Coronary artery (tissue), 2 donors: ENCODE data around the gene ZNF169.
"Not testable (repeated sequence)": the region's sequence is repeated elsewhere in the genome, so short reads cannot be mapped to it uniquely, and the experiment has no call there.

Source experiments
- DNase-seq: peaks from one replicate; pipeline ENCODE4 v3.0.0-alpha.2; 2017; ENCODE audit warnings: low spot score
- H3K27ac ChIP-seq, 2 donors: fragments of 200-600 bp; sonication (generic); one replicate each; pipeline ENCODE4 v1.5.1; 2016 to 2019
- H3K4me3 ChIP-seq: fragments of 200-600 bp; sonication (generic); 2 replicates; pipeline ENCODE4 v1.5.1; 2016; ENCODE audit warnings: mild to moderate bottlenecking, moderate library complexity
- TF ChIP-seq, protein P1 (sequence below): fragments of 200-600 bp; sonication (generic); IDR thresholded peaks from one replicate; pipeline ENCODE4 v1.5.1; 2019; ENCODE audit warnings: antibody characterized with exemption

Gene ZNF169

DNA sequence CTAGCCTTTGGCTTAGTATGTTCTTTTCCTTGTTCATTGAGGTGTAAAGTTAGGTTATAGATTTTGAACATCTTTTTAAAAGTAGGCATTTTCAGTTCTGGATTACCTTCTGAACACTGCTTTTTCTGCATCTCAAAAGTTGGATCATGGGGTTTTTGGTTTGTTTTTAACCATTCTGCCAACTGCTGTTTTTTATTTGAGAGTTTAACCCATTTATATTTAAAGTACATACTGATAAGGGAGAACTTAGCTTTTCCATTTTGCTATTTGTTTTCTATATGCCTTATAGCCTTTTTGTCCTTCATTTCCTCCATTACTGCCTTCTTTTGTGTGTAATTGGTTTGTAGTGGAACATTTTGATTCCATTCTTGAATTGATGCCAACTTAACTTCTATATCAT lies 30.5 kb upstream of the ZNF169 start:
- Histone ChIP-seq H3K27ac (no peak overlapping the region), H3K4me3 (no peak overlapping the region)
- TF ChIP-seq, protein P1, sequence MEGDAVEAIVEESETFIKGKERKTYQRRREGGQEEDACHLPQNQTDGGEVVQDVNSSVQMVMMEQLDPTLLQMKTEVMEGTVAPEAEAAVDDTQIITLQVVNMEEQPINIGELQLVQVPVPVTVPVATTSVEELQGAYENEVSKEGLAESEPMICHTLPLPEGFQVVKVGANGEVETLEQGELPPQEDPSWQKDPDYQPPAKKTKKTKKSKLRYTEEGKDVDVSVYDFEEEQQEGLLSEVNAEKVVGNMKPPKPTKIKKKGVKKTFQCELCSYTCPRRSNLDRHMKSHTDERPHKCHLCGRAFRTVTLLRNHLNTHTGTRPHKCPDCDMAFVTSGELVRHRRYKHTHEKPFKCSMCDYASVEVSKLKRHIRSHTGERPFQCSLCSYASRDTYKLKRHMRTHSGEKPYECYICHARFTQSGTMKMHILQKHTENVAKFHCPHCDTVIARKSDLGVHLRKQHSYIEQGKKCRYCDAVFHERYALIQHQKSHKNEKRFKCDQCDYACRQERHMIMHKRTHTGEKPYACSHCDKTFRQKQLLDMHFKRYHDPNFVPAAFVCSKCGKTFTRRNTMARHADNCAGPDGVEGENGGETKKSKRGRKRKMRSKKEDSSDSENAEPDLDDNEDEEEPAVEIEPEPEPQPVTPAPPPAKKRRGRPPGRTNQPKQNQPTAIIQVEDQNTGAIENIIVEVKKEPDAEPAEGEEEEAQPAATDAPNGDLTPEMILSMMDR: no peak
- DNase-seq: no peak

DNA sequence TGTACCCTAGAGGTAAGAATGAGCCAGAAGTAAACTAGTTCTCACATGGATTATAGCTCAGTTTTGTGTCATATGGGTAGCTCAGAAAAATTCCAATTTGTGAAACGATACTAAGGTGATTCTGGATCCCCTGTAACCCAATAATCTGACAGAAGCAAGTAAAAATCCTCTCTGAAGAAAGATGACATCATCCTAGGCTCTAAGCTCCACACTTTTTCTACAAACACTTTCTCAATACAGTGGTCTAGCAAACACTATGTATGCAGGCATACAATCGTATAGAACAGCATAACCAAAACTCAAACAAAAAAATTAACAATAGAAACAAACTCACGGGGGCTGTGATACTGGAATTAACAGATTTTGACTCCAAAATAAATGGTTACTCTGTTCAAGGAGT lies 26.7 kb upstream of the ZNF169 start:
- no peak overlapping the region for H3K27ac ChIP-seq
- no peak for DNase-seq
- H3K4me3 ChIP-seq: no peak overlapping the region
- TF ChIP-seq, protein P1: no peak

DNA sequence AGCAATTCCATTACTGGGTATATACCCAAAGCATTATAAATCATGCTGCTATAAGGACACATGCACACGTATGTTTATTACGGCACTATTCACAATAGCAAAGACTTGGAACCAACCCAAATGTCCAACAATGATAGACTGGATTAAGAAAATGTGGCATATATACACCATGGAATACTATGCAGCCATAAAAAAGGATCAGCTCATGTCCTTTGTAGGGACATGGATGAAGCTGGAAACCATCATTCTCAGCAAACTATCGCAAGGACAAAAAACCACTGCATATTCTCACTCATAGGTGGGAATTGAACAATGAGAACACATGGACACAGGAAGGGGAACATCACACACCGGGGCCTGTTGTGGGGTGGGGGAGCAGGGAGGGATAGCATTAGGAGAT lies 18.0 kb upstream of the ZNF169 start:
- H3K27ac ChIP-seq, H3K4me3 ChIP-seq, DNase-seq: not testable (repeated sequence)

DNA sequence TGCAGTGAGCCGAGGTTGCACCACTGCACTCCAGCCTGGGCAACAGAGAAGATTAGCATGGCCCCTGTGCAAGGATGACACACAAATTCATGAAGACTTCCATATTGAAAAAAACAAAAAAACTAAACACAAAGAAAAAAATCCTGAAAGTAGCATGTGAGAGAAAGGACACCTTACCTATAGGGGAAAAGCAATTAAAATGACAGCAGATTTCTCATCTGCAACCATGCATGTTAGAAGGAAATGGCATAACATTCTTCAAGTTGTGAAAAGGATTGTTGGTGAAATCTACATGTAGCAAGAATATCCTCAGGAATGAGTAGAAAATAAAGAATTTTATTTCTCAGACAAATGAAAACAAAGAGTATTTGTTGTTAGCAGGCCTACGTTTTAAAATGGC lies 13.4 kb upstream of the ZNF169 start:
- H3K27ac ChIP-seq: no peak overlapping the region
- no peak for DNase-seq
- TF ChIP-seq, protein P1: no peak
- no peak overlapping the region for H3K4me3 ChIP-seq

DNA sequence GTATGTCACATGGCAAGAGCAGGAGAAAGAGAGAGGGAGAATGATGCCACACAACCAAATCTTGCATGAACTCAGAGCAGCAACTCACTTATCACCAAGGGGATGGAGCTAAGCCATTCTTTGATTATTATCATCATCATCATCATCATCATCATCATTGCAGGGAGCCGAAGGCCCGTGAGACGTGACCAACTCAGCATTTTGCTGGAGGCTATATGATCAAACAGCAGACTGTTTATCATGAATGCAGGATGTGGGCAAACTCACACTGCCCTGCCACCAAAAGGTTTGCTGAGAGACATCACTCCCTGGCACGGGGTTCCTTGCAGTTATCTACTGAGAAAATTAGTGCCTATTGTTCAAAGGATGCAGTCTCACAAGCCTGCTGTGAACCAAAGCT lies 8.6 kb upstream of the ZNF169 start:
- no peak for DNase-seq
- H3K27ac ChIP-seq: no peak overlapping the region
- H3K4me3 ChIP-seq: no peak overlapping the region
- TF ChIP-seq, protein P1: no peak

DNA sequence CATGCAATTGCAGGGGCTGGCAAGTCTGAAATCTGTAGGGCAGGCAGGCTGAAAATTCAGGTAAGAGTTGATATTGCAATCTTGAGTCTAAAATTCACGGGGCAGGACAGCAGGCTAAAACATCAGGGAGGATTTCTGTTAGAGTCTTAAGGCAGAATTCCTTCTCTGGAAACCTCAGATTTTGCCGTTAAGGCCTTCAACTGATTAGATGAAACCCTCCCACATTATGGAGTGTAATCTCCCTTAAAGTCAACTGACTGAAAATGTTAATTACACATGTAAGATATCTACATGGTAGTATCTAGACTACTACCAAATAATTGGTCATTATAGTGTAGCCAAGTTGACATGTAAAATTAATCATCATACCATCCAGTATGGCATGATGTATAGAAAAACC lies 3.1 kb upstream of the ZNF169 start:
- H3K4me3 ChIP-seq: no peak overlapping the region

DNA sequence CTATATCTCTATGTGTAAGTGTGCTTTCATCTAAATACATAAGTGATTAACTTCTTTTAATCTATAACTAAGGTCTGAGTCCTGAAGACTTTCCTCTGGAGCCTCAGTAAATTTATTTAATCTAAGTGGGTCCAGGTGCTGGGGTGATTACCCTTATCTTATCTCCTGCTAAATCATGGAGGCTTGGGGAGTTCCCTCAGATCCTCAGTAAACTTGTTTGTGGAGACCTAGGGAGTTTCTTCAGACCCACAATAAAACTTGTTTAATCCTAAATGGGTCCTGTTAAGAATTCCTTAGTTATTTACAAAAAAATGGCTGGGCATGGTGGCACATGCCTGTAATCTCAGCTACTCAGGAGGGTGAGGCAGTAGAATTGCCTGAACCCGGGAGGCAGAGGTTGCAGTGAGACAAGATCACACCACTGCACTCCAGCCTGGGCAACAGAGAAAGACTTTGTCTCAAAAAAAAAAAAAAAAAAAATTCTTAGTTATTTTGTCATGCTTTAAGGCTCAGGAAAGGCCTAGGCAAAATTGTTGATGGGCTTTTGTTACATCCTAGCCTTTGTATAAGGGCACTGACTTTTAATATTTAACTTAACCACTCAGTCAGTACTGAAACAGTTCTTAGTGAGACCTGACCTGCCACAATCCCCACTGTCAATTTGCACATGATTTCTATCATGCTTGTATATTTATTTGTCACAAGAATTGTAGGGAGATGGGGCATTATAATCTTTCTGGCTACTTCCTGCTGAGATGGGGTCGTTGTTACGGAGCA lies 6.7 kb downstream of the ZNF169 start:
- not testable (repeated sequence) for H3K27ac ChIP-seq, H3K4me3 ChIP-seq, DNase-seq

More for the DNA sequence above, 3.1 kb upstream of the ZNF169 start:
- no peak for DNase-seq
- no peak overlapping the region for H3K27ac ChIP-seq
- TF ChIP-seq, protein P1: no peak

DNA sequence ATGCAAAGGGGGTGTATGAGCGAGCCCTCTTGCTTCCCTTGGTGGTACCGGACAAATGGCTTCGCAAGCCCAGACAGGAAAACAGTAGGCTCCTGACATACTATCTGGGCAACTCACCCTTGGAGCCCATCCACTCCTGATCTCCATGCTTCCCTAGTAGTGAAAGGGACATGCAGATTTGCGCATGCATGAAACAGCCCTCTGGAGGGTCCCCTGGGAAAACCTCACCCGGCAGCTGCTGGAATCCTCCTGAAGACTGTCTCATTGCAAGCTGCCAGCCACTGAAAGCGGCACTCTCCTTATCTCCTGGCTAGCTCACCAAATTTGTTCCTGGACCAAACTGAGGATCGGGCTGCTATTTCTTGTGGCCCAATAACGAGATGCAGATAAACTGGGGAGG lies 10.2 kb downstream of the ZNF169 start:
- no peak for DNase-seq
- TF ChIP-seq, protein P1: no peak
- Histone ChIP-seq H3K27ac (peak overlapping the region in 1 of 2 donors; percentile 32), H3K4me3 (no peak overlapping the region)
